ENCODE results near the gene LDB2.

The LDB2 gene

GRCh38 chr4:16715482-16715881 is 183.0 kb downstream of the LDB2 start:
- DNase-seq = no peak

GRCh38 chr4:16714191-16714590 is 184.3 kb downstream of the LDB2 start:
- no peak for DNase-seq

- DNase-seq = no peak
Observed at GRCh38 chr4:16713696-16714095, 184.7 kb downstream of the LDB2 start.

- no peak for DNase-seq
Observed at GRCh38 chr4:16713271-16713670, 185.2 kb downstream of the LDB2 start.

DNA sequence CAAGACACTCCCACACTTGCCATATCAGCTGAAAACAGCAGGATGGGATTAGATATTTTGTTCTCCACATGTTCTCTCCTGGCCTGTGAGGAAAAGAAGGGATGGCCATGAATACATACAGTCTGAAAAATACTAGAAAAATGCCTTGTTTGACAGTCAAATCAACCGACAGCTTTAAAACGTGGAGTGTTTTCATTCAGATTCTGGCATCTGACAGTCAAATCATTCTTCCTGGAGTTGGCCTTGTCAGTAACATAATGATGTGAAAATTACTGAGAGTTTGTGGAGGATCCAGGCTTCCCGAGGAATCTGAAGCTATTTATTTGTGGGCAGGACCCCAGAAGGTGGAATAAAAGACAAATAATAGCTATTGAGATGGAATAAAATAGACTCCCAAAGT is 188.2 kb downstream of the LDB2 start:
- no peak for DNase-seq

- DNase-seq = no peak
Observed at GRCh38 chr4:16707874-16708273, 190.6 kb downstream of the LDB2 start.

- no peak for DNase-seq
Observed at GRCh38 chr4:16706251-16706650, 192.2 kb downstream of the LDB2 start.

DNA sequence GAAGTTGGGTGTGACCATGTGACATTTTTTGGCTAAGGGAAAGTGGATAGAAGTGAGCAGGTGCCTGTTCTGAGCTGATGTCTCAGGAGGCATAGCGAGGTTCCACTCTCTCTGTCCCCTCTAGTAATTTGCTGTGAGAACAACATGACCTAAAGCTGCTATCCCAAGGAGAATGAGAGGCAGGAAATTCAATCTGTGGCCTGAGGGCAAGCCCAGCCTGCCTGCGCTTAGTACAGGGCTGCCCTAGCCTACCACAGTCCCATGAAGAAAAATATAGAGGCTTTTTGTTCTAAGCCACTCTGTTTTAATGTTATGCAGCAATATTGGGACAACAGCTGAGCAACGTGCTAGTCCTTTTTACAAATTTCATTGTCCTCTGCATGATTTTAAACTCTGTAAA is 193.1 kb downstream of the LDB2 start:
- no peak for DNase-seq

- DNase-seq = no peak
Observed at GRCh38 chr4:16704489-16704888, 194.0 kb downstream of the LDB2 start.

- no peak for DNase-seq
Observed at GRCh38 chr4:16695896-16696295, 202.5 kb downstream of the LDB2 start.

DNA sequence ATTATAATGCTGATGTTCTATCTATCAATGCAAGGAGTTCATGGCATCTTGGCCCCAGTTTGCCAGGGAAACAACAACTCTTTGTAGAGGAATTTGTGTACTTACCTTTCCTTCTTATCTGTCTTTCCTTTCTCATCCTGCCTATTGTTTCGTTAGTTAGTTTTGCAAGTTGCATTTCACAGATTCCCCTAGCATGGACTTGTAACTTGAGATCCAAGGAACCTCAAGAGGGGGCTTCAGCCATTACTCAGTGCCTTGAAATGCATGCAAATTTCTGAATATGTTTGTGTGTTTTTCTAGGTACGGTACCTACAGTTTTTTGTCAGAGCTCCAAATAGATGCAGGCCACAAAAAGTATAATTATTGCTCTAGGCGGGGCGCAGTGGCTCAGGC is 203.6 kb downstream of the LDB2 start:
- DNase-seq = no peak

DNA sequence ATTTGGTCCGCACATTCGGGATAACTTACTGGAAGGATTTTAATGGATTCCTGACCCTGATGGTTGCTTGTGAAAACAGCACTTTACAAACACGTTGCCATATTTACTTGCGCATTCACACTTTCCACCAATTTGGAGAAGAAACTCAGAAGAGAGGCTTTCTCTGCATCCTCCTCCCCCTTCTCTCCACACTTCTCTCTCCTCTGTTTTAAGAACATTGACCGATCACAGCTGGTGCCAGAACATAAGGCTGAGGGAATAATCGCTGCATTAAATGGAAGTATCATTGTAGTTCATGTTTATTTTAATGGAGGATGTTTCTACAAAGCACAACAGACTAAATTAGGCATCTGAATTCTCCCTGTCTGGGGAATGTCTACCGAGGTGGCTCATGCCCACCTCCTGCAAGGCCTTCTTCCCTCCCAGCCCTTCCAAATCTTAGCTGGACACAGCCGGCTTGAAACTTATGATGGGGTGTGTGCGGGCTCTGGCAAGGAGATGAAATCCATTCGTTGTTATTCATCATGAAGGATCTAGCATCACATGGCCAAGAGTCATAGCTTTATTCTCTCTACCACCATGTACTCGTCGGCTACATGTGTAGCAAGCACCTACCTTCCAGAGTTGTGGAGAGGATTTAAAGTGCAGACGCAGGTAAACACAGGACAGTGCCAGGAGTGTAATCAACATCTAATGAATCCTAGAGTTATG is 204.1 kb downstream of the LDB2 start:
- DNase-seq = no peak

GRCh38 chr4:16693641-16694040 is 204.8 kb downstream of the LDB2 start:
- DNase-seq = no peak

DNA sequence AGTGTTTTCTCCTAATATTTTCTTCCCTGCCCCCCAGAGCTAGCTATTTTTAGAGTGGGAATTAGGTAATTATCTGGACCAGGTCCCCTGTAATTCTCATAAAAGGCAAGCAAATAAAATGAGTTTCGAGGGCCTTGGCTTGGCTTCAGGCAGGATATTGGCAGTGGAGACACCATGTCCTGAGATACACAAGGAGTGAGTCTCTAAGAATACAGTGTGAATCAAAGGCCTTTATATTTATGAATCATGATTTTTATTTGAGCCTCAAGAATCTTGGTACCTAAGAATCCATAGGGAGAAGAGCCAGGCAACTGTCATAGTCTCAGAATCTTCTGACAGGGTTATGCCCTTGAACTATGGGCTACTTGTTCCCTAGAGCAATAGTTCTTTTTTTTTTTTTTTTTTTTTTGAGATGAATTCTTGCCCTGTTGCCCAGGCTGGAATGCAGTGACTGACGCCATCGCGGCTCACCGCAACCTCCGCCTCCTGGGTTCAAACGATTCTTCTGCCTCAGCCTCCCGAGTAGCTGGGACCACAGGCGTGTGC is 205.4 kb downstream of the LDB2 start:
- DNase-seq = no peak

DNA sequence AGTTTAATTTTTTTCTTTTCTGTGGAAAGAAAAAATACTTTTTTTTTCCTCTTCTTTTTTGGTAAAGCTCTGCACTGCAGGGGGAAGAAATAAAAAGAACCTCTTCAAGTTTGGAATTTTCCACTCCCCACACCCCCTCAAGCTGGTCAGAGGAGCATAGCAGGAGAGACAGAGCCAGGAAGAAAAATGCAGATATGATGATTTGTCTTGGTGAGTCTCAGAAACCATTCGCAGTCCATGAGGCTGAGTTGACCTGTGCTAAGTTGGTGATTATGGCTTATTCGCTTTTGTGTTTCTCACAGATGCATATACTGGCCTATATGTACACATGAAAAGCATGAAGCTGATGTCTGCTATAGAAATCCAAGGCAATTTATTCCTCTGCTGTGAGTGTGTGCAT is 205.9 kb downstream of the LDB2 start:
- no peak for DNase-seq

DNA sequence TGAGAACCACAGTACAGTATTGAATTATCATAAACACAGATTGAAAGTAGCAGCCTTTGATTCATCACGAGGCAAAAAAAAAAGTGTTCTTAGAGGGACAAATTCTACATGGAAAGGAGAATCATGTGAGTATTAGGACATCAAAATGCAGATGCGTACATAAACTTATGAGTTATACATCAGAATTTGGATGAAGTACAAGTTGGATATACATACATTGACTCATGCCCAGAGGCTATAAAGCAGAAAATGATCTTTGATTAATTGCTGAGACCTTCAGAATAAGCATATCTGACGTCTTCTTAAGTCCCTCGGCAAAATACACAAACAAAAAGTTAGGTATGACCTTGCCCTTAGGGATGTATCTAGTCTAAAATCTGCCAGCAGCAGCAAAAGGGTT is 206.4 kb downstream of the LDB2 start:
- DNase-seq = no peak

GRCh38 chr4:16691450-16691849 is 207.0 kb downstream of the LDB2 start:
- DNase-seq = no peak

GRCh38 chr4:16687845-16688244 is 210.6 kb downstream of the LDB2 start:
- DNase-seq = no peak

GRCh38 chr4:16687011-16687410 is 211.4 kb downstream of the LDB2 start:
- DNase-seq = no peak

GRCh38 chr4:16686195-16686594 is 212.2 kb downstream of the LDB2 start:
- DNase-seq = no peak

DNA sequence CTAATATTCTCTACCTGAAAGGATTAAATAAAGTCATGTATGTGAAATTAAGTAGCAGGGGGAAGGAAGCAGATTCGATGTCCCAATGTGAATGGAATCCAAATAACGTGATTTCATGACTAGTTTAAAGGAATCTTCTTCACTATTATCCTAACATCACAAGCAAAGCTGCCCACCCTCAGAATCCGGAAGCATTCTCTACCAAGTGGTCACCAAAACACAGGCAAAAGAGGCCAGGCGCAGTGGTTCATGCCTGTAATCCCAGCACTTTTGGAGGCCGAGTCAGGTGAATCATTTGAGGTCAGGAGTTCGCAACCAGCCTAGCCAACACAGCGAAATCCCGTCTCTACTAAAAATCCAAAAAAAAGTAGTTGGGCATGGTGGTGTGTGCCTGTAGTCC is 212.9 kb downstream of the LDB2 start:
- no peak for DNase-seq

GRCh38 chr4:16684935-16685334 is 213.5 kb downstream of the LDB2 start:
- no peak for DNase-seq

DNA sequence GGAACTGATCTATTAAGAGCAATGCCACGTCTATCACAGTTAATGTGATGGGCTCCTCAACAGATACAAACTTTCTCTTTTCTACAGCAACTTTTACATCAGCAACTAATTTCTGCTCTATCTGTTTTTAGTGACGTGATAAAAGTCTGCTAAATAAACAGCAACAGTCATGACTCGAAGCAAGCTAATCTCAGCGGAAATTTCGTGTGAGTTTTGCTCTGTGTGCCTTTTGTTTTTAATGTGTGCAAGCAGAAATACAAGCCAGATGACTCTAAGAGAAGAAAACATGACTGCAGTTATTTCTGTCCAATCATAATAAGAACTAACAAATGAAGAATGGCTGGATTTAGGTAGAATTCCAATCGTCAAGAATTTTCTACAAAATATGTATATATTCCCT is 214.3 kb downstream of the LDB2 start:
- DNase-seq = no peak

- no peak for DNase-seq
Observed at GRCh38 chr4:16682975-16683374, 215.5 kb downstream of the LDB2 start.
